ENCODE data around the gene MUC5B.

DNA sequence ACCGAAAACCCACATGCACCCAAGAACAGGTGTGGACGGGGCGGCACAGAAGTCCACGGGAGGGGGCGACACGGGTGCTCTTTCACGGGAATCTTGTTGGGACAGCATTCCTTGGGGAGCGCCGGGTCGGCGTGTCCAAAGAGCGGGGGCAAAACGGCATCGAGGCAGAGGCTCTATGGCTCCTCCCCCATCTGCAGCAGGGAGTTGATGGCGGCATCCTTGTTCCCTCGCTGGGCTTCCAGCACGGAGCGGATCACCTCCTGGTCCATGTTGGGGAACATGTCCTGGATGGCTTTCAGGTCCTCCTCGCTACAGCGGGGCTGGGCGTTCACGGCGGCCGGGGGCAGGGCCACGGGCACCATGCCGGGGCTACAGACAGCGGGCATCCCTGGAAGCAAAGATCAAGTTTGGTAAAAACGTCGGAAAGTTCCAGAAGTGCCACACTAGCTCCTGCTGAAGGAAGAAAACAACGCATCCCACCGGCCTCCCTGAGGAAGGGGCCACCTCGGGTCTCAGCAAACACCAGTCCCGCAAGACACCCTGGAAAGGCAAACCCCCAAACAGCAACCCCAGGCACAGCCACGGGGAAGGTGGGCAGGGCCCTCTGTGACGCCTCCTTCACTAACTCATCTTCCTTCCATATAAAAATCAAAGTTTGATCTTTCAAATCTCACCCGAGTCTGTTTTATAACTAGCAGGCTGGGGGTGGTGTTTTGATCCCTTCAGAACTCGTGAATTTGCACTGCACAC, 54.2 kb downstream of the MUC5B start:
- TF ChIP-seq, protein P1, sequence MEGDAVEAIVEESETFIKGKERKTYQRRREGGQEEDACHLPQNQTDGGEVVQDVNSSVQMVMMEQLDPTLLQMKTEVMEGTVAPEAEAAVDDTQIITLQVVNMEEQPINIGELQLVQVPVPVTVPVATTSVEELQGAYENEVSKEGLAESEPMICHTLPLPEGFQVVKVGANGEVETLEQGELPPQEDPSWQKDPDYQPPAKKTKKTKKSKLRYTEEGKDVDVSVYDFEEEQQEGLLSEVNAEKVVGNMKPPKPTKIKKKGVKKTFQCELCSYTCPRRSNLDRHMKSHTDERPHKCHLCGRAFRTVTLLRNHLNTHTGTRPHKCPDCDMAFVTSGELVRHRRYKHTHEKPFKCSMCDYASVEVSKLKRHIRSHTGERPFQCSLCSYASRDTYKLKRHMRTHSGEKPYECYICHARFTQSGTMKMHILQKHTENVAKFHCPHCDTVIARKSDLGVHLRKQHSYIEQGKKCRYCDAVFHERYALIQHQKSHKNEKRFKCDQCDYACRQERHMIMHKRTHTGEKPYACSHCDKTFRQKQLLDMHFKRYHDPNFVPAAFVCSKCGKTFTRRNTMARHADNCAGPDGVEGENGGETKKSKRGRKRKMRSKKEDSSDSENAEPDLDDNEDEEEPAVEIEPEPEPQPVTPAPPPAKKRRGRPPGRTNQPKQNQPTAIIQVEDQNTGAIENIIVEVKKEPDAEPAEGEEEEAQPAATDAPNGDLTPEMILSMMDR (IDR thresholded peaks at IDR 0.05), result no peak
- no peak for TF ChIP-seq POLR2AphosphoS5 (IDR thresholded peaks at IDR 0.05; ENCODE audit: insufficient read depth in 1 of 2, low read depth in 1 of 2)

Measured in vagina (tissue), 2 donors.